Breast epithelium (tissue), 4 donors: Measurements from ENCODE around the gene HHIPL2. TPM values are rescaled to one million over a fixed set of nuclear protein-coding genes. Genes with fewer than 3 reads are reported as not detected.
"Not testable (repeated sequence)": the region's sequence is repeated elsewhere in the genome, so short reads cannot be mapped to it uniquely, and the experiment has no call there.

ENCODE experiments used
- DNase-seq, 2 donors: peaks; one replicate each; pipeline ENCODE4 v3.0.0-alpha.2; 2019; ENCODE audit warnings: low spot score in 2 of 2
- H3K27ac ChIP-seq, 2 donors: fragments of 200-600 bp; sonication (generic) in 1 of 2; one replicate each; pipeline ENCODE4 v1.5.1; 2016 to 2019; ENCODE audit warnings: mild to moderate bottlenecking in 1 of 2
- H3K27me3 ChIP-seq, 2 donors: fragments of 200-600 bp; sonication (generic) in 1 of 2; one replicate each; pipeline versions ENCODE4 v1.5.1 to v1.6.0; 2017 to 2019; ENCODE audit warnings: control low read depth in 1 of 2, mild to moderate bottlenecking in 1 of 2
- H3K36me3 ChIP-seq: fragments of 200-600 bp; one replicate; pipeline ENCODE4 v1.5.1; 2019
- H3K4me1 ChIP-seq, 2 donors: fragments of 200-600 bp; sonication (generic); one replicate each; pipeline ENCODE4 v1.5.1; 2016 to 2019; ENCODE audit warnings: control low read depth in 1 of 2
- H3K4me3 ChIP-seq, 3 donors: fragments of 200-600 bp; sonication (generic); 1 replicate in 2 of 3; 2 replicates in 1 of 3; pipeline ENCODE4 v1.5.1; 2016 to 2019; ENCODE audit warnings: mild to moderate bottlenecking in 3 of 3, moderate library complexity in 2 of 3
- H3K9me3 ChIP-seq, 2 donors: fragments of 200-600 bp; sonication (generic) in 1 of 2; one replicate each; pipeline ENCODE4 v1.5.1; 2016 to 2019; ENCODE audit warnings: control low read depth in 1 of 2
- POLR2A ChIP-seq: fragments of 450-650 bp; IDR thresholded peaks from one replicate; pipeline ENCODE4 v1.6.1; 2016; ENCODE audit warnings: antibody characterized with exemption, mild to moderate bottlenecking, moderate library complexity
- POLR2AphosphoS5 ChIP-seq, 3 donors: sonication (generic); formaldehyde crosslinking; IDR thresholded peaks; one replicate each; pipeline ENCODE4 v1.6.1; 2017; ENCODE audit warnings: antibody characterized with exemption in 3 of 3
- intact Hi-C: fragments of 100-400 bp; cut with DNase I; formaldehyde crosslinking; loops from one replicate; pipeline ENCODE4 v1.15.1; 2023; ENCODE audit warnings: low total_unique reads
- total RNA-seq, 3 donors: library from RNA; depleted of rRNA; stranded (reverse); fragments of >200 nt; gene quantifications; one replicate each; pipeline ENCODE4 v1.1.0, GENCODE V29; 2016
- TF ChIP-seq, protein P1 (sequence below), 3 donors: fragments of 450-650 bp; IDR thresholded peaks; one replicate each; pipeline ENCODE4 v1.5.1; 2016 to 2017; ENCODE audit warnings: antibody characterized with exemption in 3 of 3, mild to moderate bottlenecking in 3 of 3, moderate library complexity in 3 of 3

HHIPL2 gene
- total RNA-seq, 3 donors from 2014 or later, result 0.59 to 0.98 TPM; not detected in 1

DNA sequence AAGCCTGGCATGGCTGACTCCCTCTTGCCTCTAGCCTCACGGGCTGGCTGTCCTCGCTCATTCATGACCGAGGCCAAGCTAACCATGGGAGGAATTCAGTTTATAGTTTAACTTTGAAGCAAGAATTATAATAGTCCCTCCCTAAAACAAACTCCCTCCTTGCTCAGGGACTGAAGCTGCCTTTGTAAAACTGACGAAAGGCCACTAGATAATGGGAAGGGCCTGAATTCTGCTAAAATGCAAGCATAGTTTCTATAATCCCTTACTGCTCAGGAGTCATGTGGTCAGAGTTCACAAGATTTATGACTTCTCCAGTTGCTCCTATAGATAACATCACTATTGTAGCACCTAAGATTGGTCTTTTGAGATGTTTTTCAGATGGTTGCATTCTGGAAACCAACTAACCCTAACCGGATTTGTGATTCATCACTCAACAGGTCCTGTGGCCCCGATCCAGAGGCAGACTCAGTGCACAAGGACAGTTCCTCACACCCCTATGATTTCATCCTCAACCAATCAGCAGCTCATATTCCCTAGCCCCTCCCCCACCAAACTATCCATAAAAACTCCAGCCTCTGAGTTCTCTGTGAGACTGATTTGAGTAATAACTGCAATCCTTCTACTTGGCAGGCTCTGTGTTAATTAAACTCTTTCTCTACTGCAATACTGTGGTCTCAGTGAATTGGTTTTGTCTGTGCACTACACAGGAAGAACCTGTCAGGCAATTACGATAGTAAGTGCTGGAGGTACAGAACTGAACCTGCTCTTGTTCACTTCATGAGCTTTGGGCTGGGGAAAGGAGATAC lies 26.4 kb downstream of the HHIPL2 start:
- Histone ChIP-seq H3K9me3 (no peaks in the 10 kb centered on the region), H3K27me3 (no peaks in the 10 kb centered on the region), H3K36me3 (no peaks in the 10 kb centered on the region), H3K4me1 (no peaks in the 10 kb centered on the region), H3K4me3 (no peak overlapping the region), H3K27ac (no peak overlapping the region)
- TF ChIP-seq, protein P1, sequence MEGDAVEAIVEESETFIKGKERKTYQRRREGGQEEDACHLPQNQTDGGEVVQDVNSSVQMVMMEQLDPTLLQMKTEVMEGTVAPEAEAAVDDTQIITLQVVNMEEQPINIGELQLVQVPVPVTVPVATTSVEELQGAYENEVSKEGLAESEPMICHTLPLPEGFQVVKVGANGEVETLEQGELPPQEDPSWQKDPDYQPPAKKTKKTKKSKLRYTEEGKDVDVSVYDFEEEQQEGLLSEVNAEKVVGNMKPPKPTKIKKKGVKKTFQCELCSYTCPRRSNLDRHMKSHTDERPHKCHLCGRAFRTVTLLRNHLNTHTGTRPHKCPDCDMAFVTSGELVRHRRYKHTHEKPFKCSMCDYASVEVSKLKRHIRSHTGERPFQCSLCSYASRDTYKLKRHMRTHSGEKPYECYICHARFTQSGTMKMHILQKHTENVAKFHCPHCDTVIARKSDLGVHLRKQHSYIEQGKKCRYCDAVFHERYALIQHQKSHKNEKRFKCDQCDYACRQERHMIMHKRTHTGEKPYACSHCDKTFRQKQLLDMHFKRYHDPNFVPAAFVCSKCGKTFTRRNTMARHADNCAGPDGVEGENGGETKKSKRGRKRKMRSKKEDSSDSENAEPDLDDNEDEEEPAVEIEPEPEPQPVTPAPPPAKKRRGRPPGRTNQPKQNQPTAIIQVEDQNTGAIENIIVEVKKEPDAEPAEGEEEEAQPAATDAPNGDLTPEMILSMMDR (IDR thresholded peaks at IDR 0.05), result no peak
- TF ChIP-seq POLR2AphosphoS5 (IDR thresholded peaks at IDR 0.05) (no peak), POLR2A (no peak)
- DNase-seq, result no peak
- intact Hi-C loops, result no loop called here

- H3K4me3 ChIP-seq, H3K27me3 ChIP-seq, DNase-seq, intact Hi-C loops, H3K9me3 ChIP-seq, H3K36me3 ChIP-seq, H3K4me1 ChIP-seq, H3K27ac ChIP-seq: not testable (repeated sequence)
Measured at GRCh38 chr1:222489496-222489895, 58.4 kb downstream of the HHIPL2 start.

- H3K27ac ChIP-seq, intact Hi-C loops, H3K4me3 ChIP-seq, H3K27me3 ChIP-seq, H3K9me3 ChIP-seq, H3K36me3 ChIP-seq, DNase-seq, H3K4me1 ChIP-seq: not testable (repeated sequence)
Measured at GRCh38 chr1:222487774-222488173, 60.1 kb downstream of the HHIPL2 start.

DNA sequence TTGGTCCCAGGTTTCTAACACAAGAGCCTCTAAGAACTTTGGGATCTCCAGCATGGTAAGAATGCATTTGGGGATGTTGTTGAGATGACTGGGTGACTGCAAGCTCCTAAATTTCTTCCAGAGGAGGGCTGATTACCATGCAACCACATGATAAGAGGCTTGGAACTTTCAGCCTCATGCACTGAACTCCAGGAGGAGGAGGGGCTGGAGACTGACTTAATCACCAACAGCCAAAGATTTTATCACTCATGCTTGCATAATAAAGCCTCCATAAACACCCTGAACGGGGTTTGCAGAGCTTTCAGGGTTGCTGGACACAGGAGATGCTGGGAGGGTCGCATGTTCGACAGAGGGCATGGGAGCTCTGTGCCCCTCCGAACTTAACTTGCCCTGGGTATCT lies 63.9 kb downstream of the HHIPL2 start:
- H3K9me3 ChIP-seq, H3K27me3 ChIP-seq, H3K27ac ChIP-seq, H3K4me1 ChIP-seq, H3K4me3 ChIP-seq, H3K36me3 ChIP-seq, DNase-seq, intact Hi-C loops: not testable (repeated sequence)

DNA sequence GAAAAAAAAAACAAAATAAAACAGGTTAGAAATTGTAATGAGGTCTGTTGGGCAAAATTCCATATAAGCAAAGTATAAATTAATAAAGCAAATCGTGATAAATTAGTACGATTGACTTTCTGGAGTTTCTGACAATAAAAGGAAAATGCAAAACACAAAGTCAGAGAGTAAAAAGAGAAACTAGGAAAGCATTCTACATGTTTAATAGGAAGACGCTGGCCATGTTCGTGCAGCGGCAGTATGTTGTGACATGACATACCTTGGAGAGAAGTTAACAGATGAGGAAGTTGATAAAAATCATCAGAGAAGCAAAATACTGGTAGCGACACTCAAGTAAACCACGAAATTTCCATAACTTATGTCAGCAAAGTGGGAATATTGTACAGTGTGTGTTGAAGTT lies 68.3 kb downstream of the HHIPL2 start:
- intact Hi-C loops, H3K4me1 ChIP-seq, H3K27ac ChIP-seq, DNase-seq, H3K36me3 ChIP-seq, H3K4me3 ChIP-seq, H3K27me3 ChIP-seq, H3K9me3 ChIP-seq: not testable (repeated sequence)

DNA sequence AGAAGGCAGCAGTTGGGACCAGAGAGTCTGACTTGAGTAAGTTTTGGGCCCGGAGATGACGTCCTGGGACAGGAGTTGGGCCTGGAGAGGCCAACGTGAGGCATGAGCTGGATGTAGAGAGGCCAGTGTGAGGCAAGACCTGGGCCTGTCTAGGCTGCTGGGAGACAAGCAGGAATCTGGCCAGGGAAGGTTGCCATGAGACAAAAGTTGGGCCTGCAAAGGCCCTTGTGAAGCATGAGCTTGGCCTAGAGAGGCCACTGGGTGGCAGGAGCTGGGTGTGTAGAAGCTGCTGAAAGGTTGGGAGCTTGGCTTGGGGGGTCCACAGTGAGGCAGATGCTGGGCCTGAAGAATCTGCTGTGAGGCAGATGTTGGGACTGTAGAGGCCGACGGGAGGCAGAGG lies 71.5 kb downstream of the HHIPL2 start:
- H3K9me3 ChIP-seq, H3K36me3 ChIP-seq, intact Hi-C loops, H3K27ac ChIP-seq, H3K27me3 ChIP-seq, H3K4me3 ChIP-seq, DNase-seq, H3K4me1 ChIP-seq: not testable (repeated sequence)

DNA sequence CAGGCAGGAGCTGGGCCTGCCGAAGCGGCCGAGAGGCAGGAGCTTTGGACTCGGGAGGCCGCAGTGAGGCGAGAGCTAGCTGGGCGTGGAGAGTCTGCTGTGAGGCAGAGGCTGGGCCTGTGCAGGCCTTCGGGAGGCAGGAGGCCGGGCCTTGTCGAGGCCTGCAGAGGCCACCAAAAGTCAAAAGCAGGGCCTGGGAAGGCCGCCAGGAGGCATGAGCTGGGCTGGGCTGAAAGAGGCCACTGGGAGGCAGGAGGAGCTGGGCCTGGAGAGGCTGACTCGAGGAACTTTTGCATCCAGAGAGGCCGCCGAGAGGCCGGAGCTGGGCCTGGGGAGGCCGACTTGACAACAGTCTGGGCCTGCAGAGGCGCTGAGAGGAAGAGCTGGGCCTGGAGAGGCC lies 74.2 kb downstream of the HHIPL2 start:
- H3K9me3 ChIP-seq, DNase-seq, intact Hi-C loops: not testable (repeated sequence)

GRCh38 chr1:222472776-222473540 lies 74.9 kb downstream of the HHIPL2 start:
- H3K4me1 ChIP-seq, intact Hi-C loops, H3K36me3 ChIP-seq, H3K9me3 ChIP-seq, DNase-seq, H3K27ac ChIP-seq, H3K4me3 ChIP-seq, H3K27me3 ChIP-seq: not testable (repeated sequence)

More for the DNA sequence above, 74.2 kb downstream of the HHIPL2 start:
- not testable (repeated sequence) for H3K36me3 ChIP-seq, H3K27me3 ChIP-seq, H3K4me1 ChIP-seq, H3K4me3 ChIP-seq, H3K27ac ChIP-seq

Other genes starting within 250 kb of the HHIPL2 start
- gene TAF1A, start 41.8 kb upstream of the HHIPL2 start, total RNA-seq, result 10 to 100 TPM in 1 of 3 donors, 1 to 10 TPM in 2; 3.2 to 10.7 (median 6.9) TPM
- gene MIA3, start 70.0 kb upstream of the HHIPL2 start, total RNA-seq, result 100 to 1,000 TPM in 1 of 3 donors, 10 to 100 TPM in 2; 54.4 to 101 (median 55.7) TPM
- 10 to 100 TPM; 52.2 to 88.0 (median 58.3) TPM for gene AIDA, start 164.4 kb upstream of the HHIPL2 start, total RNA-seq
- gene BROX, start 164.5 kb upstream of the HHIPL2 start, total RNA-seq, result 10 to 100 TPM; 38.3 to 85.2 (median 45.6) TPM
- 1 to 10 TPM; 1.4 to 2.3 (median 2.3) TPM for gene FAM177B, start 189.1 kb upstream of the HHIPL2 start, total RNA-seq